Spleen (tissue), 11 donors: ENCODE measurements around the gene B4GALT3. TPM values are rescaled to one million over a fixed set of nuclear protein-coding genes. Genes with fewer than 3 reads are reported as not detected.
A peak's percentile ranks its signal among the peaks of the same experiment; 100 is the strongest.

ENCODE experiments used
- DNase-seq: peaks from one replicate; pipeline ENCODE4 v3.0.0-alpha.2; 2020
- H3K27ac ChIP-seq, 8 donors: fragments of 200-600 bp; sonication (generic) in 7 of 8; 1 replicate in 4 of 8; 2 replicates in 4 of 8; pipeline versions ENCODE4 v1.5.0 to v1.8.0; 2016 to 2021; ENCODE audit warnings: inconsistent platforms in 4 of 8, mild to moderate bottlenecking in 4 of 8, moderate library complexity in 1 of 8
- H3K27me3 ChIP-seq, 7 donors: fragments of 200-600 bp; sonication (generic) in 6 of 7; replicated peaks in 1 of 7; 1 replicate in 4 of 7; 2 replicates in 3 of 7; pipeline versions ENCODE4 v1.5.0 to v1.8.0; 2016 to 2021; ENCODE audit warnings: inconsistent platforms in 3 of 7, mild to moderate bottlenecking in 1 of 7
- H3K36me3 ChIP-seq, 6 donors: fragments of 200-600 bp; sonication (generic) in 5 of 6; 1 replicate in 4 of 6; 2 replicates in 2 of 6; pipeline versions ENCODE4 v1.5.0 to v1.8.0; 2016 to 2021; ENCODE audit warnings: inconsistent platforms in 2 of 6
- H3K4me1 ChIP-seq, 6 donors: fragments of 200-600 bp; sonication (generic) in 5 of 6; 1 replicate in 3 of 6; 2 replicates in 3 of 6; pipeline versions ENCODE4 v1.5.0 to v1.8.0; 2016 to 2021; ENCODE audit warnings: inconsistent platforms in 3 of 6
- H3K4me3 ChIP-seq, 8 donors: fragments of 200-600 bp; sonication (generic) in 7 of 8; 1 replicate in 4 of 8; 2 replicates in 4 of 8; pipeline versions ENCODE4 v1.5.0 to v1.8.0; 2016 to 2021; ENCODE audit warnings: inconsistent platforms in 4 of 8, mild to moderate bottlenecking in 4 of 8, moderate library complexity in 2 of 8
- H3K9me3 ChIP-seq, 8 donors: fragments of 200-600 bp; sonication (generic) in 7 of 8; 1 replicate in 4 of 8; 2 replicates in 4 of 8; pipeline versions ENCODE4 v1.5.0 to v1.8.0; 2016 to 2021; ENCODE audit warnings: inconsistent platforms in 4 of 8
- POLR2A ChIP-seq, 3 donors: fragments of 450-650 bp; IDR thresholded peaks; one replicate each; pipeline ENCODE4 v1.5.1; 2017; ENCODE audit warnings: antibody characterized with exemption in 3 of 3, mild to moderate bottlenecking in 1 of 3
- POLR2AphosphoS5 ChIP-seq, 3 donors: sonication (generic); formaldehyde crosslinking; IDR thresholded peaks; one replicate each; pipeline ENCODE4 v1.5.1; 2017; ENCODE audit warnings: antibody characterized with exemption in 3 of 3
- WGBS, 5 donors: extraction: QIAGEN DNeasy Blood & Tissue Kit in 3 of 5; methylation state at CpG; one replicate each; pipeline versions ENCODE4 v1.1.5 to v1.1.7; 2013 to 2018; 5-methylcytosine and 5-hydroxymethylcytosine counted together
- intact Hi-C: fragments of 100-400 bp; cut with DNase I; formaldehyde crosslinking; loops from one replicate; pipeline ENCODE4 v1.15.0; 2023; ENCODE audit warnings: low total_unique reads
- polyA plus RNA-seq, 3 donors: library from polyadenylated mRNA; stranded (reverse); fragments of 200-250 nt; gene quantifications; one replicate each; pipeline ENCODE4 v1.2.1, GENCODE V29; 2013
- total RNA-seq, 7 donors: library from RNA; depleted of rRNA in 3 of 7; stranded (reverse); fragments of >200 nt in 3 of 7; fragmentation: NEBNext Ultra II Directional in 4 of 7; extraction: Animal tissue kit (Norgen Biotek cat#: 25700) in 4 of 7; gene quantifications; one replicate each; pipeline versions ENCODE4 v1.1.0 to v1.2.1, GENCODE V29; 2016 to 2021
- TF ChIP-seq, protein P1 (sequence below), 11 experiments: fragments of 200-600 bp in 7 of 11; fragments of 450-650 bp in 4 of 11; sonication (generic) in 4 of 11; IDR thresholded peaks in 8 of 11; conservative IDR thresholded peaks in 3 of 11; 1 replicate in 7 of 11; 2 replicates in 4 of 11; pipeline versions ENCODE4 v1.4.0 to v1.8.0; 2016 to 2021; ENCODE audit warnings: antibody characterized with exemption in 11 of 11, inconsistent platforms in 4 of 11, mild to moderate bottlenecking in 1 of 11
- donor health status: healthy with polysubstance abuse.
- donor health status: DM: no; HTN: no; CAD: no; lungs with moderate emphysema.
- donor health status: DM: no; HTN: no; CAD: no.
- donor health status: Bipolar disorder and iron deficiency.
- donor health status: healthy.
- donor health status: DM: no; HTN: no; CAD: no.
- donor health status: DM: yes; HTN: yes; CAD: no.

The B4GALT3 gene
- total and polyA plus RNA-seq, 10 donors: 21.0 to 52.8 (median 34.1) TPM

DNA sequence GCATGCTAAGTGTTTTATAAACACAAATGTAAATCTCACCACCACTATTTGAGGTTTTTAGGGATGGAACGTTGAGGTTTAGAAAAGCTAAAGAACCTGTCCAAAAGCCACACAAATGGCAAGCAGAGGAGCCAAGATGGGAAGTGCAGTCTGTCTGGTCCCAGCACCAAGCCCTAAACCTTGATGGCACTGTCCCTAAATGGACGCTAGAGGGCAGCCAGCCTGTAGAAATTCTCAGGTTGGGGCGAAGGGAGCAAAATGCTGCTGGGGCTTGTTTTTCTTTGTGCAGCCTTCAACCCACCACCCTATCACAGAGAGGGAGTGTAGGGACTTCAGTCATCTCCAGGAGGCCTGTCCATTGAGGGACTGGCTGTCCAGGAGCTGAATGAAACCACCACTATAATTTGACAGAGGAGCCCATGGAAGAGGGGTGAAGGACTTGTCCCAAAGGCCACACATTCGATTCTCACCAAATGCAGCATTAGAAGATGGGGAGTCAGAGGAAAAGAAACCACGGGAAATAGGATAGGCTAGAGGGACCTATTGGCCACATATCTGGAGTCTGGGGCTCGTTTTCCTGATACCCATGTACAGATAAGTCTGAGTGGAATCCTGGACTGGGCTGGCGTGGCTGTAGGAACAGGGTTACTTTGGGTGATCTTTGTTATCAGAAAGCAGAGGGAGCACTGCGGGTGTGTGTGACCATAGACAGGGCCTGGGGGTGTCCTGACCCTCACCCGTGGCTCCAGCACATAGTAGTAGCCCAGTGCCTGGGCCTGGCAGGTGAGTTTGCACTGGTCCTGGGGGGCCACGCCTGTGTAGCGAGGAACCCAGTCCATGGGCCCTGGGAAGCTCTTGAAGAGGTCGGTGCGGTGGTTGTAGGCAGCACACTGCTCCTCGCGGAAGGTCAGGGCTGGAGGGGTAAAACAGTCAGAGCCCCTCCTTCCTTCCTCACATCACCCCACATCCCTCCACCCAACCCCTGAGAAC lies 15.5 kb upstream of the B4GALT3 start:
- peaks cover 42 to 94% (median 81%) of the 10 kb centered on the region in 6 donors for H3K4me1 ChIP-seq
- H3K36me3 ChIP-seq: peaks cover 0 to 8% (median 0%) of the 10 kb centered on the region in 6 donors
- peak overlapping the region in 3 of 8 donors; percentile 21 to 97 (median 43) for H3K27ac ChIP-seq
- 42 to 66% (median 55%) methylated on average over 9 to 15 of the region's 15 CpGs for WGBS, 5 donors
- peak overlapping the region in 1 of 8 donors; percentile 7 for H3K4me3 ChIP-seq
- H3K27me3 ChIP-seq: no peaks in the 10 kb centered on the region
- peak; percentile 86 for DNase-seq
- TF ChIP-seq, protein P1, sequence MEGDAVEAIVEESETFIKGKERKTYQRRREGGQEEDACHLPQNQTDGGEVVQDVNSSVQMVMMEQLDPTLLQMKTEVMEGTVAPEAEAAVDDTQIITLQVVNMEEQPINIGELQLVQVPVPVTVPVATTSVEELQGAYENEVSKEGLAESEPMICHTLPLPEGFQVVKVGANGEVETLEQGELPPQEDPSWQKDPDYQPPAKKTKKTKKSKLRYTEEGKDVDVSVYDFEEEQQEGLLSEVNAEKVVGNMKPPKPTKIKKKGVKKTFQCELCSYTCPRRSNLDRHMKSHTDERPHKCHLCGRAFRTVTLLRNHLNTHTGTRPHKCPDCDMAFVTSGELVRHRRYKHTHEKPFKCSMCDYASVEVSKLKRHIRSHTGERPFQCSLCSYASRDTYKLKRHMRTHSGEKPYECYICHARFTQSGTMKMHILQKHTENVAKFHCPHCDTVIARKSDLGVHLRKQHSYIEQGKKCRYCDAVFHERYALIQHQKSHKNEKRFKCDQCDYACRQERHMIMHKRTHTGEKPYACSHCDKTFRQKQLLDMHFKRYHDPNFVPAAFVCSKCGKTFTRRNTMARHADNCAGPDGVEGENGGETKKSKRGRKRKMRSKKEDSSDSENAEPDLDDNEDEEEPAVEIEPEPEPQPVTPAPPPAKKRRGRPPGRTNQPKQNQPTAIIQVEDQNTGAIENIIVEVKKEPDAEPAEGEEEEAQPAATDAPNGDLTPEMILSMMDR (IDR thresholded peaks at IDR 0.05 in 8 of 11, conservative IDR thresholded peaks at IDR 0.05 in 3 of 11): peak; percentile 83 to 95 (median 92)
- TF ChIP-seq POLR2AphosphoS5 (IDR thresholded peaks at IDR 0.05) (peak in 1 of 3 donors; percentile 56), POLR2A (IDR thresholded peaks at IDR 0.05) (no peak)
- intact Hi-C loops: no loop called here
- H3K9me3 ChIP-seq: no peaks in the 10 kb centered on the region

DNA sequence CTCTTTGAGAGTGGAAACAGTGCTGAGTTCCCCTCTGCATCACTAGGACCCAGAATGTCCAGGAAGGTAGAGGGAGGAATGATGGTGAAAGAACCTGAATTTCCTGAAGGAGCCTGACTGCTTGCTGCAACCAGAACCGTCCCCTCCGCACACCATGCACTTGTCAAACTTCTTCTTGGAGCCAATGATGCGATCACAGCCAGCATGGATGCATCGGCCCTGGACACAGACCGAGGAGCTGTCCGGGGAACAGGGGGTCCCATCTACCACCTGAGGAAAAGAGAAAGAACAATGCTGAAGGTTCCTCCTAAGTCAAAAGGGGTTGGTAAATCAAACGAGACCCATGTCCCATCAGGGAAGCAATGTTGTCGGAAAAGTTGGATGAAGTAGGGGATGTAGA lies 14.7 kb upstream of the B4GALT3 start:
- Histone ChIP-seq H3K27ac (no peak overlapping the region), H3K36me3 (peaks cover 0 to 8% (median 0%) of the 10 kb centered on the region in 6 donors), H3K9me3 (no peaks in the 10 kb centered on the region), H3K4me3 (no peak overlapping the region), H3K4me1 (peaks cover 47 to 94% (median 81%) of the 10 kb centered on the region in 6 donors), H3K27me3 (no peaks in the 10 kb centered on the region)
- WGBS, 5 donors: 65 to 86% (median 76%) methylated on average over 8 of the region's 8 CpGs
- peak; percentile 53 for DNase-seq
- TF ChIP-seq, protein P1 (IDR thresholded peaks at IDR 0.05 in 8 of 11, conservative IDR thresholded peaks at IDR 0.05 in 3 of 11): no peak
- no peak for TF ChIP-seq POLR2A (IDR thresholded peaks at IDR 0.05)
- TF ChIP-seq POLR2AphosphoS5 (IDR thresholded peaks at IDR 0.05): no peak
- intact Hi-C loops: no loop called here

DNA sequence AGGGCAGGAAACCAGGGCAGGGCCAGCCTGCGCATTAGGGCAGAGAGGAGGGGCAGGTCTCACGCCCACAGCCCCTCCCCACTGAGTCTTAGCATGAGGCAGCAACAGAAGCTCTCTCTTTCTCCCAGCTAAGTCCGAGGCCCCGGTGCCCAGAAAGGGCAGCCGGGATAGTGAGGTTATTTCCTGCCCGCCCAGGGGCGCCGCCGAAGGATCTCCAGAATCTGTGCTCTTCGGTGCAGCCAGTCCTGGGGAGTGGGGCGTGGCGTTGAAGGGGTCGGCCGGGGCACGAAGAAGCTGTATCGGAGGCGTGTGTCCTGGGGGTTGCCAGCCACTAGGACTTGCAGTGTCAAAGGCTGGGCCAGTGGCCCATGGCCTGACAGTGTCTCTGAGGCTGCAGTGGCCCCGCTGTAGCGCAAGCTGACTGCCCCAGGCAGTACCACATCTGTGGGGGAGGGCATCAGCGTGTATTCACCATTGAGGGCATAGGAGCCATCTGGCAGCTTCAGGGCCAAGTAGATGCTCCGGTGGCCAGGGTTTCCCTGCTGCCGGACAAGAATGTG lies 13.7 kb upstream of the B4GALT3 start:
- peak overlapping the region in 3 of 8 donors; percentile 9 to 55 (median 9) for H3K27ac ChIP-seq
- peak; percentile 80 for DNase-seq
- intact Hi-C loops: no loop called here
- peaks cover 47 to 94% (median 82%) of the 10 kb centered on the region in 6 donors for H3K4me1 ChIP-seq
- no peak overlapping the region for H3K4me3 ChIP-seq
- TF ChIP-seq POLR2AphosphoS5 (IDR thresholded peaks at IDR 0.05): peak in 2 of 3 donors; percentile 9 to 25
- TF ChIP-seq POLR2A (IDR thresholded peaks at IDR 0.05): no peak
- H3K27me3 ChIP-seq: no peaks in the 10 kb centered on the region
- 65 to 87% (median 84%) methylated on average over 20 to 22 of the region's 22 CpGs for WGBS, 5 donors
- peaks cover 0 to 8% (median 0%) of the 10 kb centered on the region in 6 donors for H3K36me3 ChIP-seq
- H3K9me3 ChIP-seq: no peaks in the 10 kb centered on the region

DNA sequence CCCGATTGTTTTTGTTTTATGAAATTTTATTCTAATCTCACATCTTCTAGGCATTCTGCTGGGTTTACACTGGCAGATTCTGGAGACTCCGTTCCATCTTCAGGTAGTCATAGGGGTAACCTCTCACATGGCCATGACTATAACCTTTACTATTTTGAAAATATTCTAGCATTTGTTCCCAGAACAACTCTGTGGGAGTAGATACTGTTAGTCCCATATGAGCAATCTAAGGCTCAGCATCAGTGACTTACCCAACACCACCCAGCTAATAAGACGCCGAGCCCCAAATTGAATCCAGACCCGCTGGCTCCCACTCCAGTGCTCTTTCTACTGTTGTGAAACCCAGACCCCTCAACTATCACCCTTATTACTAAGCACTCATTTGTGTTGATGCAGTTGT lies 11.7 kb upstream of the B4GALT3 start:
- H3K36me3 ChIP-seq: peaks cover 0 to 8% (median 0%) of the 10 kb centered on the region in 6 donors
- no peaks in the 10 kb centered on the region for H3K27me3 ChIP-seq
- peak; percentile 27 for DNase-seq
- WGBS, 5 donors: 95 to 99% (median 98%) methylated on average over 5 of the region's 5 CpGs
- intact Hi-C loops: no loop called here
- TF ChIP-seq, protein P1 (IDR thresholded peaks at IDR 0.05 in 8 of 11, conservative IDR thresholded peaks at IDR 0.05 in 3 of 11): no peak
- TF ChIP-seq POLR2A (IDR thresholded peaks at IDR 0.05) (no peak), POLR2AphosphoS5 (IDR thresholded peaks at IDR 0.05) (peak in 1 of 3 donors; percentile 7)
- peak overlapping the region in 2 of 8 donors; percentile 15 to 91 for H3K27ac ChIP-seq
- no peaks in the 10 kb centered on the region for H3K9me3 ChIP-seq
- no peak overlapping the region for H3K4me3 ChIP-seq
- H3K4me1 ChIP-seq: peaks cover 46 to 94% (median 82%) of the 10 kb centered on the region in 6 donors
